TTC549 (cell line): ENCODE data around the gene FOXRED1.
A peak's percentile ranks its signal among the peaks of the same experiment; 100 is the strongest.
"Not testable (repeated sequence)": the region's sequence is repeated elsewhere in the genome, so short reads cannot be mapped to it uniquely, and the experiment has no call there.

Source experiments
- FAIRE-seq: peaks from 2 replicates; lab custom pipeline; 2012; peaks lifted over from hg19 to GRCh38; lab: Jason Lieb, UNC

Gene FOXRED1

GRCh38 chr11:126268708-126269579, at the start of gene FOXRED1, which contains the start of gene SRPRA:
TSS of gene FOXRED1 (plus strand) at chr11:126269154. CDS start at chr11:126269207, 53 bp downstream.
TSS of gene SRPRA (minus strand) at chr11:126268895. CDS start at chr11:126268804, 91 bp downstream.
- peak; percentile 79 for FAIRE-seq

GRCh38 chr11:126219547-126219946, 49.4 kb upstream of the FOXRED1 start:
- no peak for FAIRE-seq

- FAIRE-seq: no peak
Measured at GRCh38 chr11:126224647-126225294, 44.2 kb upstream of the FOXRED1 start.

- FAIRE-seq: no peak
Measured at GRCh38 chr11:126225295-126225665, 43.7 kb upstream of the FOXRED1 start.

GRCh38 chr11:126226334-126227084, 42.4 kb upstream of the FOXRED1 start:
- FAIRE-seq: no peak

- no peak for FAIRE-seq
Measured at GRCh38 chr11:126229858-126230540, 39.0 kb upstream of the FOXRED1 start.

GRCh38 chr11:126231725-126232459, 37.1 kb upstream of the FOXRED1 start:
- no peak for FAIRE-seq

GRCh38 chr11:126232683-126233082, 36.3 kb upstream of the FOXRED1 start:
- FAIRE-seq: peak; percentile 51

GRCh38 chr11:126233391-126233790, 35.6 kb upstream of the FOXRED1 start:
- no peak for FAIRE-seq

GRCh38 chr11:126246636-126247035, 22.3 kb upstream of the FOXRED1 start:
- FAIRE-seq: no peak

- FAIRE-seq: no peak
Measured at GRCh38 chr11:126253265-126253664, 15.7 kb upstream of the FOXRED1 start.

- no peak for FAIRE-seq
Measured at GRCh38 chr11:126254819-126255218, 14.1 kb upstream of the FOXRED1 start.

GRCh38 chr11:126255507-126255906, 13.4 kb upstream of the FOXRED1 start:
- FAIRE-seq: not testable (repeated sequence)

GRCh38 chr11:126256216-126256615, 12.7 kb upstream of the FOXRED1 start:
- FAIRE-seq: no peak

GRCh38 chr11:126257144-126257543, 11.8 kb upstream of the FOXRED1 start:
- no peak for FAIRE-seq

- FAIRE-seq: no peak
Measured at GRCh38 chr11:126257764-126258163, 11.2 kb upstream of the FOXRED1 start.

- no peak for FAIRE-seq
Measured at GRCh38 chr11:126262216-126262615, 6.7 kb upstream of the FOXRED1 start.

GRCh38 chr11:126263489-126263888, 5.5 kb upstream of the FOXRED1 start:
- FAIRE-seq: no peak

GRCh38 chr11:126265811-126266210, 3.1 kb upstream of the FOXRED1 start:
- no peak for FAIRE-seq

- FAIRE-seq: no peak
Measured at GRCh38 chr11:126267650-126268049, 1.3 kb upstream of the FOXRED1 start.

- FAIRE-seq: no peak
Measured at GRCh38 chr11:126268361-126268707, 620 bp upstream of the FOXRED1 start.

- FAIRE-seq: no peak
Measured at GRCh38 chr11:126277322-126277721, 8.4 kb downstream of the FOXRED1 start.
